Measurements from ENCODE around the gene CNN2.

GRCh38 chr19:1066748-1067340 lies 40.4 kb downstream of the CNN2 start, which contains the start of gene ARHGAP45:
- TF ChIP-seq, protein P1, sequence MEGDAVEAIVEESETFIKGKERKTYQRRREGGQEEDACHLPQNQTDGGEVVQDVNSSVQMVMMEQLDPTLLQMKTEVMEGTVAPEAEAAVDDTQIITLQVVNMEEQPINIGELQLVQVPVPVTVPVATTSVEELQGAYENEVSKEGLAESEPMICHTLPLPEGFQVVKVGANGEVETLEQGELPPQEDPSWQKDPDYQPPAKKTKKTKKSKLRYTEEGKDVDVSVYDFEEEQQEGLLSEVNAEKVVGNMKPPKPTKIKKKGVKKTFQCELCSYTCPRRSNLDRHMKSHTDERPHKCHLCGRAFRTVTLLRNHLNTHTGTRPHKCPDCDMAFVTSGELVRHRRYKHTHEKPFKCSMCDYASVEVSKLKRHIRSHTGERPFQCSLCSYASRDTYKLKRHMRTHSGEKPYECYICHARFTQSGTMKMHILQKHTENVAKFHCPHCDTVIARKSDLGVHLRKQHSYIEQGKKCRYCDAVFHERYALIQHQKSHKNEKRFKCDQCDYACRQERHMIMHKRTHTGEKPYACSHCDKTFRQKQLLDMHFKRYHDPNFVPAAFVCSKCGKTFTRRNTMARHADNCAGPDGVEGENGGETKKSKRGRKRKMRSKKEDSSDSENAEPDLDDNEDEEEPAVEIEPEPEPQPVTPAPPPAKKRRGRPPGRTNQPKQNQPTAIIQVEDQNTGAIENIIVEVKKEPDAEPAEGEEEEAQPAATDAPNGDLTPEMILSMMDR (IDR thresholded peaks at IDR 0.05; ENCODE audit: poor library complexity, severe bottlenecking) = no peak
- TF ChIP-seq EP300 (conservative IDR thresholded peaks at IDR 0.05; ENCODE audit: poor library complexity, severe bottlenecking) (no peak), MXI1 (conservative IDR thresholded peaks at IDR 0.05; ENCODE audit: poor library complexity, severe bottlenecking) (no peak), RAD21 (conservative IDR thresholded peaks at IDR 0.05) (no peak), TAF1 (IDR thresholded peaks at IDR 0.05; ENCODE audit: low read depth) (no peak), EZH2 (IDR thresholded peaks at IDR 0.05; ENCODE audit: borderline replicate concordance, insufficient read depth, low read length, poor library complexity, severe bottlenecking) (no peak), POLR2AphosphoS5 (IDR thresholded peaks at IDR 0.05) (no peak)
- TF ChIP-seq, protein P2, sequence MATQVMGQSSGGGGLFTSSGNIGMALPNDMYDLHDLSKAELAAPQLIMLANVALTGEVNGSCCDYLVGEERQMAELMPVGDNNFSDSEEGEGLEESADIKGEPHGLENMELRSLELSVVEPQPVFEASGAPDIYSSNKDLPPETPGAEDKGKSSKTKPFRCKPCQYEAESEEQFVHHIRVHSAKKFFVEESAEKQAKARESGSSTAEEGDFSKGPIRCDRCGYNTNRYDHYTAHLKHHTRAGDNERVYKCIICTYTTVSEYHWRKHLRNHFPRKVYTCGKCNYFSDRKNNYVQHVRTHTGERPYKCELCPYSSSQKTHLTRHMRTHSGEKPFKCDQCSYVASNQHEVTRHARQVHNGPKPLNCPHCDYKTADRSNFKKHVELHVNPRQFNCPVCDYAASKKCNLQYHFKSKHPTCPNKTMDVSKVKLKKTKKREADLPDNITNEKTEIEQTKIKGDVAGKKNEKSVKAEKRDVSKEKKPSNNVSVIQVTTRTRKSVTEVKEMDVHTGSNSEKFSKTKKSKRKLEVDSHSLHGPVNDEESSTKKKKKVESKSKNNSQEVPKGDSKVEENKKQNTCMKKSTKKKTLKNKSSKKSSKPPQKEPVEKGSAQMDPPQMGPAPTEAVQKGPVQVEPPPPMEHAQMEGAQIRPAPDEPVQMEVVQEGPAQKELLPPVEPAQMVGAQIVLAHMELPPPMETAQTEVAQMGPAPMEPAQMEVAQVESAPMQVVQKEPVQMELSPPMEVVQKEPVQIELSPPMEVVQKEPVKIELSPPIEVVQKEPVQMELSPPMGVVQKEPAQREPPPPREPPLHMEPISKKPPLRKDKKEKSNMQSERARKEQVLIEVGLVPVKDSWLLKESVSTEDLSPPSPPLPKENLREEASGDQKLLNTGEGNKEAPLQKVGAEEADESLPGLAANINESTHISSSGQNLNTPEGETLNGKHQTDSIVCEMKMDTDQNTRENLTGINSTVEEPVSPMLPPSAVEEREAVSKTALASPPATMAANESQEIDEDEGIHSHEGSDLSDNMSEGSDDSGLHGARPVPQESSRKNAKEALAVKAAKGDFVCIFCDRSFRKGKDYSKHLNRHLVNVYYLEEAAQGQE (IDR thresholded peaks at IDR 0.05; ENCODE audit: borderline replicate concordance) = no peak

Measured in neural cell (in vitro differentiated cells).